K562 (cell line): Measurements from ENCODE around the gene FKBP7. TPM values are rescaled to one million over a fixed set of nuclear protein-coding genes. Genes with fewer than 3 reads are reported as not detected.
A peak's percentile ranks its signal among the peaks of the same experiment; 100 is the strongest.

Experiments used
- CHD2 ChIP-seq: IDR thresholded peaks from 2 replicates; pipeline ENCODE4 v1.6.1; 2011; ENCODE audit warnings: low read depth, low read length
- CREB1 ChIP-seq, 2 experiments: sonication (generic) in 1 of 2; formaldehyde crosslinking in 1 of 2; IDR thresholded peaks; 2 replicates each; pipeline versions ENCODE4 v1.6.1 to v1.8.0; 2012 to 2022; ENCODE audit warnings: inconsistent platforms in 1 of 2, mild to moderate bottlenecking in 1 of 2, missing genetic modification reagents in 1 of 2, moderate library complexity in 1 of 2
- HMGN3 ChIP-seq: IDR thresholded peaks from 2 replicates; pipeline ENCODE4 v1.6.1; 2011; ENCODE audit warnings: borderline replicate concordance, low read depth, mild to moderate bottlenecking, mixed read lengths, low read length; ENCODE audit not compliant: insufficient read length; ENCODE audit errors: extremely low read depth
- HNRNPH1 ChIP-seq: fragments of 200-400 bp; formaldehyde crosslinking; optimal IDR thresholded peaks from 2 replicates; pipeline ENCODE3; 2017; ENCODE audit warnings: low read depth, mild to moderate bottlenecking, low read length, moderate library complexity
- KDM1A ChIP-seq, 2 experiments: fragments of 450-650 bp; IDR thresholded peaks; 2 replicates each; pipeline ENCODE4 v1.6.1; 2016; ENCODE audit warnings: mild to moderate bottlenecking in 2 of 2
- MAZ ChIP-seq, 2 experiments: fragments of 450-650 bp in 1 of 2; sonication (generic) in 1 of 2; formaldehyde crosslinking; IDR thresholded peaks in 1 of 2; conservative IDR thresholded peaks in 1 of 2; 2 replicates each; pipeline versions ENCODE4 v1.4.0 to v1.5.0; 2020; ENCODE audit warnings: mild to moderate bottlenecking in 1 of 2, missing genetic modification reagents in 1 of 2
- PATZ1 ChIP-seq: fragments of 250-450 bp; sonication (Bioruptor Pico); IDR thresholded peaks from 2 replicates; pipeline ENCODE4 v1.5.0; 2020; ENCODE audit warnings: mild to moderate bottlenecking, borderline replicate concordance
- PPARD ChIP-seq: fragments of 250-450 bp; sonication (Bioruptor Pico); IDR thresholded peaks from 2 replicates; pipeline ENCODE4 v1.8.0; 2022; ENCODE audit warnings: inconsistent platforms, mild to moderate bottlenecking, moderate library complexity
- SFPQ ChIP-seq: fragments of 200-400 bp; formaldehyde crosslinking; IDR thresholded peaks from 2 replicates; pipeline ENCODE4 v1.6.1; 2017; ENCODE audit warnings: mild to moderate bottlenecking, low read depth, low read length, moderate library complexity
- SMAD3 ChIP-seq: fragments of 450-650 bp; formaldehyde crosslinking; conservative IDR thresholded peaks from 2 replicates; pipeline ENCODE4 v1.4.0; 2020; ENCODE audit warnings: mild to moderate bottlenecking
- SMARCE1 ChIP-seq: fragments of 450-650 bp; IDR thresholded peaks from 2 replicates; pipeline ENCODE4 v1.7.1; 2016; ENCODE audit warnings: mild to moderate bottlenecking
- SNRNP70 ChIP-seq: fragments of 200-400 bp; formaldehyde crosslinking; optimal IDR thresholded peaks from 2 replicates; pipeline ENCODE3; 2017; ENCODE audit warnings: low read depth, low read length
- SP2 ChIP-seq: IDR thresholded peaks from 2 replicates; pipeline ENCODE4 v1.6.1; 2011; ENCODE audit warnings: mild to moderate bottlenecking, low read depth, low read length, moderate library complexity; ENCODE audit not compliant: poor library complexity, severe bottlenecking; ENCODE audit errors: extremely low read depth
- TBP ChIP-seq: optimal IDR thresholded peaks from 2 replicates; pipeline ENCODE3; 2011; ENCODE audit warnings: low read depth, low read length, improper control_type of control experiment
- ZBTB5 ChIP-seq: fragments of 450-650 bp; IDR thresholded peaks from 2 replicates; pipeline ENCODE4 v1.6.1; 2017; ENCODE audit warnings: antibody characterized with exemption
- ZNF133 ChIP-seq: fragments of 250-450 bp; sonication (Bioruptor Pico); IDR thresholded peaks from 2 replicates; pipeline ENCODE4 v1.4.0; 2020; ENCODE audit warnings: mild to moderate bottlenecking
- ZNF311 ChIP-seq: fragments of 250-450 bp; sonication (Bioruptor Pico); IDR thresholded peaks from 2 replicates; pipeline ENCODE4 v1.4.0; 2020; ENCODE audit warnings: mild to moderate bottlenecking, moderate library complexity
- ZNF324 ChIP-seq: fragments of 250-450 bp; sonication (Bioruptor Pico); IDR thresholded peaks from 2 replicates; pipeline ENCODE4 v1.4.0; 2020; ENCODE audit warnings: mild to moderate bottlenecking
- ZNF589 ChIP-seq: fragments of 200-800 bp; sonication (Bioruptor generic); IDR thresholded peaks from 2 replicates; pipeline ENCODE4 v1.6.1; 2016; ENCODE audit warnings: low read depth, missing genetic modification characterization, missing compliant biosample characterization
- ZNF707 ChIP-seq: fragments of 250-450 bp; sonication (Bioruptor Pico); conservative IDR thresholded peaks from 2 replicates; pipeline ENCODE4 v1.8.0; 2022; ENCODE audit warnings: inconsistent platforms, mild to moderate bottlenecking, moderate library complexity
- ZNF780A ChIP-seq: fragments of 250-450 bp; sonication (Bioruptor Pico); IDR thresholded peaks from 2 replicates; pipeline ENCODE4 v1.5.0; 2021; ENCODE audit warnings: mild to moderate bottlenecking
- polyA plus RNA-seq, 8 experiments: library from polyadenylated mRNA; depleted of rRNA in 4 of 8; stranded (reverse) in 5 of 8; unstranded in 3 of 8; fragments of >200 nt; fragmentation: Nextera tagmentation in 2 of 8; fragmentation: Illumina TruSeq in 1 of 8; extraction: Ambion mirVana in 2 of 8; extraction: Trizol in 1 of 8; gene quantifications; 2 replicates each; pipeline versions ENCODE4 v1.2.1 to v1.2.3, GENCODE V29; 2011 to 2014; ENCODE audit warnings: inconsistent platforms in 1 of 8, missing spikeins in 1 of 8
- total RNA-seq, 7 experiments: library from RNA; depleted of rRNA in 6 of 7; stranded (reverse); fragments of >200 nt in 6 of 7; fragmentation: Illumina TruSeq in 2 of 7; extraction: Trizol in 2 of 7; gene quantifications; 2 replicates each; pipeline versions ENCODE4 v1.2.1 to v1.2.3, GENCODE V29; 2011 to 2021; ENCODE audit warnings: low replicate concordance in 1 of 7

The FKBP7 gene
- total and polyA plus RNA-seq, 9 of the 15 experiments (the other 6 are each of a cell fraction or from before 2014, with no cell fraction given): 6.1 to 23.2 (median 19.0) TPM

- TF ChIP-seq HMGN3 (peak; percentile 75), MAZ (CRISPR knock-in tag; conservative IDR thresholded peaks at IDR 0.05 in 1 of 2, IDR thresholded peaks at IDR 0.05 in 1 of 2) (peak; percentile 96 to 99), SP2 (no peak), PPARD (CRISPR knock-in tag) (no peak), ZNF133 (CRISPR knock-in tag) (no peak), SNRNP70 (no peak), ZNF780A (no peak), ZNF589 (peak; percentile 24), ZNF707 (no peak), PATZ1 (CRISPR knock-in tag) (no peak), ZNF311 (no peak), TBP (peak; percentile 70), ZNF324 (CRISPR knock-in tag) (no peak), SFPQ (no peak), KDM1A (IDR thresholded peaks at IDR 0.05) (no peak), CHD2 (peak; percentile 66; the same call in 1 of the 2 replicates), ZBTB5 (no peak), SMARCE1 (0 out of 2 replicates have a peak, but pooled peaks have one; percentile 31), CREB1 (IDR thresholded peaks at IDR 0.05) (0 out of 2 replicates have a peak, but pooled peaks have one; percentile 49), CREB1 (CRISPR knock-in tag; IDR thresholded peaks at IDR 0.05) (peak; percentile 74), HNRNPH1 (no peak), SMAD3 (no peak)
Observed at GRCh38 chr2:178450774-178451525, 27.4 kb downstream of the FKBP7 start, which contains the start of the genes PJVK and PRKRA (continued).
